Common myeloid progenitor, CD34-positive (primary cell): ENCODE results near the gene MRM2.
"Not testable (repeated sequence)": the region's sequence is repeated elsewhere in the genome, so short reads cannot be mapped to it uniquely, and the experiment has no call there.

ENCODE experiments used
- CTCF ChIA-PET: fragments of 350-600 bp; sonication (Branson Sonifier 250); formaldehyde crosslinking; loops from one replicate; lab custom pipeline; 2021; ENCODE audit warnings: antibody characterized with exemption; lab: Charles Lee
- POLR2A ChIA-PET: fragments of 350-600 bp; sonication (Branson Sonifier 250); formaldehyde crosslinking; loops from one replicate; lab custom pipeline; 2021; ENCODE audit warnings: antibody characterized with exemption; lab: Charles Lee
- DNase-seq, 3 donors: peaks; one replicate each; pipeline versions ENCODE4 v3.0.0 to v3.0.0-alpha.2; 2013
- H3K27ac ChIP-seq, 2 experiments: 1 replicate in 1 of 2; 2 replicates in 1 of 2; pipeline ENCODE4 v1.7.0; 2013; ENCODE audit warnings: inconsistent platforms in 2 of 2, low read length in 2 of 2, mild to moderate bottlenecking in 2 of 2, low read depth in 1 of 2, moderate library complexity in 1 of 2; ENCODE audit not compliant: severe bottlenecking in 2 of 2, insufficient read depth in 1 of 2, poor library complexity in 1 of 2
- H3K27me3 ChIP-seq, 5 experiments: replicated peaks in 2 of 5; 1 replicate in 3 of 5; 2 replicates in 2 of 5; pipeline versions ENCODE4 v1.6.1 to v1.7.0; 2013; ENCODE audit warnings: low read length in 4 of 5, mild to moderate bottlenecking in 2 of 5, moderate library complexity in 2 of 5, inconsistent platforms in 1 of 5; ENCODE audit not compliant: insufficient read depth in 5 of 5, control insufficient read depth in 4 of 5
- H3K36me3 ChIP-seq, 4 experiments: 1 replicate in 2 of 4; 2 replicates in 2 of 4; pipeline versions ENCODE4 v1.6.1 to v1.7.0; 2013; ENCODE audit warnings: low read length in 3 of 4, control low read depth in 1 of 4, mild to moderate bottlenecking in 1 of 4; ENCODE audit not compliant: control insufficient read depth in 4 of 4, insufficient read depth in 4 of 4
- H3K4me1 ChIP-seq, 4 experiments: 1 replicate in 3 of 4; 2 replicates in 1 of 4; pipeline versions ENCODE4 v1.6.1 to v1.7.1; 2013; ENCODE audit warnings: low read length in 3 of 4, mild to moderate bottlenecking in 3 of 4, control low read depth in 1 of 4, inconsistent platforms in 1 of 4, moderate library complexity in 1 of 4; ENCODE audit not compliant: control insufficient read depth in 4 of 4, insufficient read depth in 4 of 4; ENCODE audit errors: control extremely low read depth in 1 of 4
- H3K4me3 ChIP-seq, 7 experiments: 1 replicate in 4 of 7; 2 replicates in 3 of 7; pipeline versions ENCODE4 v1.5.1 to v1.7.0; 2013; ENCODE audit warnings: mild to moderate bottlenecking in 7 of 7, low read length in 6 of 7, moderate library complexity in 6 of 7, inconsistent platforms in 2 of 7, low read depth in 2 of 7, control low read depth in 1 of 7; ENCODE audit not compliant: insufficient read depth in 4 of 7, control insufficient read depth in 1 of 7; ENCODE audit errors: extremely low read depth in 1 of 7
- H3K9me3 ChIP-seq, 5 experiments: 1 replicate in 4 of 5; 2 replicates in 1 of 5; pipeline versions ENCODE4 v1.6.1 to v1.7.1; 2013; ENCODE audit warnings: low read length in 4 of 5, mild to moderate bottlenecking in 2 of 5, inconsistent platforms in 1 of 5, low read depth in 1 of 5, moderate library complexity in 1 of 5; ENCODE audit not compliant: control insufficient read depth in 4 of 5, insufficient read depth in 2 of 5; ENCODE audit errors: control extremely low read depth in 1 of 5
- WGBS: methylation state at CpG from one replicate; pipeline ENCODE4 v1.1.5; 2013; ENCODE audit not compliant: insufficient coverage; 5-methylcytosine and 5-hydroxymethylcytosine counted together

The MRM2 gene

GRCh38 chr7:2269089-2269990 lies 27.3 kb upstream of the MRM2 start:
- POLR2A ChIA-PET, CTCF ChIA-PET, H3K27ac ChIP-seq, H3K4me3 ChIP-seq, DNase-seq, H3K27me3 ChIP-seq, H3K4me1 ChIP-seq, H3K9me3 ChIP-seq: not testable (repeated sequence)
- peaks cover 0 to 38% (median 5%) of the 10 kb centered on the region in 4 experiments for H3K36me3 ChIP-seq
- 99% methylated on average over 9 of the region's 18 CpGs for WGBS

- no peak overlapping the region for H3K4me3 ChIP-seq
- DNase-seq = no peak
- POLR2A ChIA-PET = no interaction called here
- 89% methylated on average over 9 of the region's 10 CpGs for WGBS
- H3K27ac ChIP-seq = no peak overlapping the region
- H3K9me3 ChIP-seq = no peaks in the 10 kb centered on the region
- H3K36me3 ChIP-seq = peaks cover 0 to 46% (median 6%) of the 10 kb centered on the region in 4 experiments
- peaks cover 0 to 2% (median 1%) of the 10 kb centered on the region in 4 experiments for H3K4me1 ChIP-seq
- no peaks in the 10 kb centered on the region for H3K27me3 ChIP-seq
- CTCF ChIA-PET = no interaction called here
Observed at GRCh38 chr7:2266911-2267310, 24.9 kb upstream of the MRM2 start.

DNA sequence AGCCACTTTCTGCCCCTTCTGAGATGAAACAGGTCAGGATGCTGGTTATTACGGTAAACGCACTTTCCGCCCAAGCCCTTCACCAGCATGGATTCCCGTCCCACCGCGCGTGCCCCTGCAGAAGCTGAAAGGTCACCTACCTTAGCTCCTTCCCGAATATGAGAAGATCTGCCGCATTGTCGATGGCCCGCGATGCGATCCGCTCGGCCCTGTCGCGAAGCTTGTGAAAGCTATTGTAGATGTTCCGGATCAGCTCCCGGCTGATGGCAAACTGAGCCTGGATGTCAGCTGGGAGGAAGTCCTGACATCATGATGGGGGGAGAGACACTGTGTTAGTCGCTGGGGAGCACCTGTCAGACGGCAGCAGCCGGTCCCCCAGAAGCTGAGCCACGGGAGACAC lies 22.2 kb upstream of the MRM2 start:
- POLR2A ChIA-PET = no interaction called here

DNA sequence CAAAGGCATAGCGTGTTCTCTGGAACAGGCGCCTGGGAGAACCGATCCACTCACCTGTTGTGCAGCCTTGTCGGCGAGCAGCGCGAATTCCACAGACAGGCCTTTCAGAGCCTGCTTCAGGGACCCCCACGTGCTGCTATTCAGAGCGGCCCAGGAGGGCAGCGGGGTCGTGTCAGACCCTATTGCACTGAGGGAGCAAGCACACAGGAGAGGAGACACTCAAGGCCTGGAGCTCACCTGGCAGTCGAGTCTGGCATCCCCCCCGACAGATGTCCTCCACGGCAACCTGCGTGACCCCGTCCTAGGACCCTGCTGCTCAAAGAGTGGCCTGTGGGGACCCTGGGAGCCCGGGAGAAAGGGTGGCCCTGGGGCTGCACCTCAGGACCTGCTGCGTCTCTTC lies 21.2 kb upstream of the MRM2 start:
- Histone ChIP-seq H3K36me3 (peaks cover 0 to 45% (median 6%) of the 10 kb centered on the region in 4 experiments), H3K27ac (no peak overlapping the region), H3K9me3 (no peaks in the 10 kb centered on the region), H3K4me1 (peaks cover 0 to 9% (median 5%) of the 10 kb centered on the region in 4 experiments), H3K27me3 (no peaks in the 10 kb centered on the region), H3K4me3 (no peak overlapping the region)
- CTCF ChIA-PET = interaction anchor here (1.2 to 3.2 kb wide), 2 partner anchors 12 to 15 kb away, joined by 4 to 21 read pairs; no protein-coding TSS in a partner anchor
- POLR2A ChIA-PET = no interaction called here
- WGBS = 97% methylated on average over 17 of the region's 18 CpGs
- DNase-seq = no peak

More for the DNA sequence above, 22.2 kb upstream of the MRM2 start:
- peaks cover 0 to 41% (median 6%) of the 10 kb centered on the region in 4 experiments for H3K36me3 ChIP-seq
- 98% methylated on average over 23 of the region's 23 CpGs for WGBS
- no peaks in the 10 kb centered on the region for H3K9me3 ChIP-seq
- CTCF ChIA-PET = interaction anchor here (1.1 kb wide), 1 partner anchor 21 kb away, joined by 3 read pairs; no protein-coding TSS in a partner anchor
- H3K27ac ChIP-seq = no peak overlapping the region
- no peaks in the 10 kb centered on the region for H3K27me3 ChIP-seq
- DNase-seq = no peak
- peaks cover 0 to 9% (median 5%) of the 10 kb centered on the region in 4 experiments for H3K4me1 ChIP-seq
- no peak overlapping the region for H3K4me3 ChIP-seq

- ChIA-PET POLR2A (interaction anchor here (0.5 kb wide), 1 partner anchor 15 kb away, joined by 4 read pairs; no protein-coding TSS in a partner anchor), CTCF (interaction anchor here (0.6 to 3.2 kb wide), 5 partner anchors 13 to 443 kb away, joined by 3 to 21 read pairs (median 4); no protein-coding TSS in a partner anchor)
- no peaks in the 10 kb centered on the region for H3K27me3 ChIP-seq
- H3K4me1 ChIP-seq = peaks cover 0 to 9% (median 5%) of the 10 kb centered on the region in 4 experiments
- H3K36me3 ChIP-seq = peaks cover 0 to 54% (median 11%) of the 10 kb centered on the region in 4 experiments
- H3K4me3 ChIP-seq = peak overlapping the region in 5 of 7 experiments; percentile 29 to 67 (median 54)
- DNase-seq = peak; percentile 37 to 57 (median 48)
- WGBS = 5% methylated on average over 12 of the region's 14 CpGs
- peak overlapping the region in 1 of 2 experiments; percentile 34 for H3K27ac ChIP-seq
- H3K9me3 ChIP-seq = no peaks in the 10 kb centered on the region
Observed at GRCh38 chr7:2261611-2262010, 19.6 kb upstream of the MRM2 start.

- ChIA-PET CTCF (interaction anchor here (1.1 to 3.2 kb wide), 6 partner anchors 9 to 93 kb away, joined by 3 to 21 read pairs (median 3); no protein-coding TSS in a partner anchor), POLR2A (no interaction called here)
- no peak for DNase-seq
Observed at GRCh38 chr7:2260820-2261219, 18.8 kb upstream of the MRM2 start.

More at GRCh38 chr7:2260820-2261219, 18.8 kb upstream of the MRM2 start:
- Histone ChIP-seq H3K27ac (no peak overlapping the region), H3K36me3 (peaks cover 0 to 62% (median 12%) of the 10 kb centered on the region in 4 experiments), H3K4me1 (peaks cover 0 to 9% (median 5%) of the 10 kb centered on the region in 4 experiments), H3K9me3 (no peaks in the 10 kb centered on the region), H3K27me3 (no peaks in the 10 kb centered on the region), H3K4me3 (no peak overlapping the region)
- WGBS = 98% methylated on average over 5 of the region's 5 CpGs
